DND-41 (cell line): ENCODE data around the gene YPEL5.
"Not testable (repeated sequence)": the region's sequence is repeated elsewhere in the genome, so short reads cannot be mapped to it uniquely, and the experiment has no call there.

Experiments
- ATAC-seq: fragments of 200-7000 bp; cut with Tn5 transposase; 3 replicates; pipeline ENCODE4 v1.9.1; 2021; ENCODE audit warnings: low read depth; ENCODE audit not compliant: insufficient read depth
- DNase-seq: peaks from one replicate; pipeline ENCODE4 v3.0.0-alpha.2; 2020
- H2AFZ ChIP-seq: 2 replicates; pipeline ENCODE4 v1.6.0; 2012; ENCODE audit warnings: low read depth, low read length
- H3K27ac ChIP-seq: 2 replicates; pipeline ENCODE4 v1.5.1; 2012; ENCODE audit warnings: low read length, inconsistent platforms
- H3K27me3 ChIP-seq: fragments of 200-600 bp; sonication (generic); 2 replicates; pipeline ENCODE4 v1.6.0; 2012; ENCODE audit warnings: low read length, mild to moderate bottlenecking, inconsistent platforms; ENCODE audit not compliant: insufficient read depth, poor library complexity
- H3K36me3 ChIP-seq: 2 replicates; pipeline ENCODE4 v1.5.1; 2012; ENCODE audit warnings: low read length, inconsistent platforms; ENCODE audit not compliant: insufficient read depth
- H3K4me1 ChIP-seq: 2 replicates; pipeline ENCODE4 v1.5.1; 2012; ENCODE audit warnings: mild to moderate bottlenecking, low read length; ENCODE audit not compliant: insufficient read depth
- H3K4me2 ChIP-seq: 2 replicates; pipeline ENCODE4 v1.6.0; 2012; ENCODE audit warnings: mild to moderate bottlenecking, moderate library complexity, low read length, inconsistent platforms; ENCODE audit not compliant: insufficient read depth
- H3K4me3 ChIP-seq, 2 experiments: fragments of 200-600 bp in 1 of 2; shearing (Covaris generic) in 1 of 2; 2 replicates each; pipeline ENCODE4 v1.5.1; 2012 to 2016; ENCODE audit warnings: inconsistent platforms in 2 of 2, low read length in 2 of 2, mild to moderate bottlenecking in 2 of 2, low read depth in 1 of 2, moderate library complexity in 1 of 2
- H3K79me2 ChIP-seq: 2 replicates; pipeline ENCODE4 v1.6.0; 2012; ENCODE audit warnings: low read length, inconsistent platforms; ENCODE audit not compliant: insufficient read depth
- H3K9ac ChIP-seq: 2 replicates; pipeline ENCODE4 v1.6.0; 2012; ENCODE audit warnings: low read depth, mild to moderate bottlenecking, inconsistent platforms, low read length, moderate library complexity
- H3K9me3 ChIP-seq: 2 replicates; pipeline ENCODE4 v1.5.1; 2012; ENCODE audit warnings: low read length, moderate library complexity, mild to moderate bottlenecking, inconsistent platforms; ENCODE audit not compliant: insufficient read depth, severe bottlenecking
- H4K20me1 ChIP-seq: 2 replicates; pipeline ENCODE4 v1.6.0; 2012; ENCODE audit warnings: low read length; ENCODE audit not compliant: insufficient read depth
- EZH2 ChIP-seq: IDR thresholded peaks from 3 replicates; pipeline ENCODE4 v1.6.1; 2012; ENCODE audit warnings: borderline replicate concordance, low read depth, mild to moderate bottlenecking, moderate library complexity, low read length, inconsistent platforms; ENCODE audit not compliant: severe bottlenecking
- TF ChIP-seq, protein P1 (sequence below): IDR thresholded peaks from 2 replicates; pipeline ENCODE4 v1.5.1; 2012; ENCODE audit warnings: borderline replicate concordance, low read length, moderate library complexity, mild to moderate bottlenecking; ENCODE audit not compliant: poor library complexity, severe bottlenecking; ENCODE audit errors: extremely low read depth

YPEL5 gene

DNA sequence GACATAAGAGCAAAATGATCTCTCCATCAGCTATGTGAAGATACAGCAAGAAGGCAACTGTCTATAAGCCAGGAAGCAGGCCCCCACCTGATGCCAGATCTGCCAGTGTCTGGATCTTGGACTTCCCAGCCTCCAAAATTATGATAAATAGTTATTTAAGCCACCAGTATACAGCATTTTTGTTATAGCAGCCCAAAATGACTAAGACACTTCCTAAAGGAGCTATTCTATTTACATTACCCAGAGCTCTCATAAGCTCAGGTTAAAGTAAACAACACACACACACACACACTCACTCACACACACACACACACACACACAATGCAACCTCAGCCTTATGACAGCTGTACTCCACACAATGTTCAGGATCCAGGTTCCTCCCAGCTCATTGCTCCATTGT is 5.7 kb upstream of the YPEL5 start:
- H2AFZ ChIP-seq = no peak overlapping the region

DNA sequence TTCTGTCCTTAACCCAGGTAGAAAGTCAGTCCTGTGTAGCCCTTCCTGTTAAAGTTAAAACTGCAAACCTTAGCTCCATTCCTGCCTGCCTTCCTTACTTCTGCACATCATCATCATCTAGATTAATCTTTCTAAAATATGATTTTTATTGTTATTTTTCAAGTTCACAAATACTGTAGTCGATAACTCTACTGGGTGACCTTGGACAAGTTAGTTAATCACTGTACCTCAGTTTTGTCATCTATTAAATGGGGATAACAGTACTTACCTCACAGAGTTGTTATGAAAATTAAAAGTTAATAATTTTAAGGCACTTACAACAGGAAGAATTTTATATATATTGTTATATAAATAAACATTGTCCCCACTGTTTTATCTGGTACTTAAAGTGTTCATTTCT is 2.5 kb upstream of the YPEL5 start:
- Histone ChIP-seq H3K36me3 (no peaks in the 10 kb centered on the region), H3K4me2 (no peak overlapping the region), H3K9ac (no peak overlapping the region), H4K20me1 (peaks cover 6% of the 10 kb centered on the region), H3K4me3 (no peak overlapping the region), H3K79me2 (no peaks in the 10 kb centered on the region; the same call in 1 of the 2 replicates), H2AFZ (no peak overlapping the region), H3K27ac (no peak overlapping the region), H3K27me3 (no peaks in the 10 kb centered on the region), H3K4me1 (peaks cover 15% of the 10 kb centered on the region), H3K9me3 (no peaks in the 10 kb centered on the region)
- TF ChIP-seq EZH2 = no peak
- TF ChIP-seq, protein P1, sequence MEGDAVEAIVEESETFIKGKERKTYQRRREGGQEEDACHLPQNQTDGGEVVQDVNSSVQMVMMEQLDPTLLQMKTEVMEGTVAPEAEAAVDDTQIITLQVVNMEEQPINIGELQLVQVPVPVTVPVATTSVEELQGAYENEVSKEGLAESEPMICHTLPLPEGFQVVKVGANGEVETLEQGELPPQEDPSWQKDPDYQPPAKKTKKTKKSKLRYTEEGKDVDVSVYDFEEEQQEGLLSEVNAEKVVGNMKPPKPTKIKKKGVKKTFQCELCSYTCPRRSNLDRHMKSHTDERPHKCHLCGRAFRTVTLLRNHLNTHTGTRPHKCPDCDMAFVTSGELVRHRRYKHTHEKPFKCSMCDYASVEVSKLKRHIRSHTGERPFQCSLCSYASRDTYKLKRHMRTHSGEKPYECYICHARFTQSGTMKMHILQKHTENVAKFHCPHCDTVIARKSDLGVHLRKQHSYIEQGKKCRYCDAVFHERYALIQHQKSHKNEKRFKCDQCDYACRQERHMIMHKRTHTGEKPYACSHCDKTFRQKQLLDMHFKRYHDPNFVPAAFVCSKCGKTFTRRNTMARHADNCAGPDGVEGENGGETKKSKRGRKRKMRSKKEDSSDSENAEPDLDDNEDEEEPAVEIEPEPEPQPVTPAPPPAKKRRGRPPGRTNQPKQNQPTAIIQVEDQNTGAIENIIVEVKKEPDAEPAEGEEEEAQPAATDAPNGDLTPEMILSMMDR = no peak
- DNase-seq = no peak
- no peak for ATAC-seq

More for the DNA sequence above, 5.7 kb upstream of the YPEL5 start:
- DNase-seq (no peak), ATAC-seq (no peak)
- Histone ChIP-seq H3K9me3 (no peaks in the 10 kb centered on the region), H3K36me3 (no peaks in the 10 kb centered on the region), H3K27ac (no peak overlapping the region), H3K9ac (no peak overlapping the region), H3K27me3 (no peaks in the 10 kb centered on the region), H3K4me3 (no peak overlapping the region), H3K4me2 (no peak overlapping the region), H3K4me1 (peaks cover 5% of the 10 kb centered on the region), H3K79me2 (no peaks in the 10 kb centered on the region), H4K20me1 (no peaks in the 10 kb centered on the region)
- TF ChIP-seq EZH2 = no peak
- TF ChIP-seq, protein P1 = no peak

DNA sequence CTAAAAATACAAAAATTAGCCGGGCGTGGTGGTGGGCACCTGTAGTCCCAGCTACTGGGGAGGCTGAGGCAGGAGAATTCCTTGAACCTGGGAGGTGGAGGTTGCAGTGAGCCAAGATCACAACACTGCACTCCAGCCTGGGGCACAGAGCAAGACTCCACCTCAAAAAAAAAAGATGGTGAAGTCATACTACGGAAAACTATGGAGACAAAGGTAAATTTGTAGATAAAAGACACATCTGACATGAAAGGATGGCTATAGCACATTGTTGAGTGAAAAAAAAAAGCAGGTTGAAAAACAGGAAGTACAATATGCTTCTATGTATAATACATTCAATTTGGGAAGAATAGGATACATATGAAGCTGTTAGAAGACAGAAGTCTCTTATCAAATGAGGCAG is 1.9 kb upstream of the YPEL5 start:
- not testable (repeated sequence) for H3K36me3 ChIP-seq, H3K4me3 ChIP-seq, H2AFZ ChIP-seq, H3K27ac ChIP-seq, H4K20me1 ChIP-seq, H3K27me3 ChIP-seq, DNase-seq, ATAC-seq, H3K79me2 ChIP-seq, H3K9ac ChIP-seq, H3K4me2 ChIP-seq, H3K9me3 ChIP-seq
- peaks cover 15% of the 10 kb centered on the region for H3K4me1 ChIP-seq

DNA sequence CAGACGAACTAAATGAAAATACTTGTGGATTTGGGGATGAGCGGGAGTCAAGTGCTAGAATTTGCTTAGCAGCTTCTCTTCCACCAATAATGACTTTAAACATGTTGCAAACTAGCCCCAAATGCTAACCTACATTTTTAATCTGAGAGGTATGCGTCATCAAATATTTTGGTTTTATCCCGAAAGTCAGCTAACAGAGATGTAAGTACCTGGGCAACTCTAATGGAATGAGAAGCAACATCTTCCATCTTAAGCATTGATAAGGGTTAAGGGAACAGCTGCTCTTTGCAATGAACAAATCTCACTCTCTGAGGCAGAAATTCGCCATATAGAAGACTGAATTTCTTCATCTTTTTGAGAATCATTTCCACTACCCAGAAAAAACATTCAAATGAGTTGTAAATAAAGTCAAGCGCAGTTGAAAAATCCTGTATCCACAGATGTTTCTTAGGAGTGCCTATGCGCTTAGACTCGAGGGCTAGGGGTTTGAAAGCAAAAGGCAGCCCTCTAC is 926 bp upstream of the YPEL5 start:
- 0 out of 2 replicates have a peak overlapping the region, but pooled peaks have one; percentile 21 for H3K27ac ChIP-seq
- H2AFZ ChIP-seq = peak overlapping the region; percentile 69
- peaks cover 15% of the 10 kb centered on the region for H3K4me1 ChIP-seq
- H3K4me2 ChIP-seq = peak overlapping the region; percentile 74
- DNase-seq = no peak
- no peaks in the 10 kb centered on the region for H3K27me3 ChIP-seq
- no peak for TF ChIP-seq EZH2
- TF ChIP-seq, protein P1 = no peak
- peaks cover 9% of the 10 kb centered on the region for H4K20me1 ChIP-seq
- H3K9ac ChIP-seq = peak overlapping the region; percentile 32
- H3K79me2 ChIP-seq = no peaks in the 10 kb centered on the region; the same call in 1 of the 2 replicates
- no peak for ATAC-seq
- H3K36me3 ChIP-seq = no peaks in the 10 kb centered on the region
- H3K4me3 ChIP-seq = peak overlapping the region in 1 of 2 experiments; percentile 58; a peak in 2 of 4 replicates
- no peaks in the 10 kb centered on the region for H3K9me3 ChIP-seq
